ENCODE results near the gene PABPN1L. TPM values are rescaled to one million over a fixed set of nuclear protein-coding genes. Genes with fewer than 3 reads are reported as not detected.

Gene PABPN1L
- total and polyA plus RNA-seq, 2 of the 8 experiments (the other 6 are each of a cell fraction or from before 2014, with no cell fraction given): not detected

- DNase-seq (ENCODE audit: low read depth in 1 of 2, low spot score in 2 of 2) (no peak), FAIRE-seq (no peak)
- H3K56ac ChIP-seq (replicated peaks; ENCODE audit: insufficient read length, low read depth, low read length): no peak overlapping the region
- H3K14ac ChIP-seq (ENCODE audit: insufficient read length): no peak overlapping the region
- peaks cover 0 to 4% of the 10 kb centered on the region in 2 experiments for H4K20me1 ChIP-seq (replicated peaks in 1 of 2; ENCODE audit: control insufficient read depth in 1 of 2, insufficient read depth in 2 of 2, low read length in 2 of 2)
- peaks cover 0 to 9% (median 6%) of the 10 kb centered on the region in 4 experiments; a peak in 4 of 7 replicates for H3K4me1 ChIP-seq (replicated peaks in 1 of 4; ENCODE audit: control insufficient read depth in 3 of 4, insufficient read depth in 4 of 4, low read length in 3 of 4)
- H4K91ac ChIP-seq (replicated peaks; ENCODE audit: insufficient read length, low read length): no peak overlapping the region
- 93% methylated on average over 11 of the region's 11 CpGs; no CpG with 5 or more reads in 1 of the 2 experiments for WGBS, 2 experiments (ENCODE audit: extremely low coverage in 1 of 2, insufficient coverage in 1 of 2, insufficient read length in 1 of 2, insufficient replicate concordance in 2 of 2, low coverage in 1 of 2, low lambda C conversion rate in 2 of 2, missing lambda C conversion rate in 1 of 2)
- H2AK5ac ChIP-seq (ENCODE audit: low read depth, low read length): no peak overlapping the region
- no peaks in the 10 kb centered on the region for H3K79me2 ChIP-seq (ENCODE audit: control insufficient read depth in 1 of 2, insufficient read depth in 2 of 2, low read length in 2 of 2)
- ChIA-PET CTCF (ENCODE audit: partially characterized antibody) (no interaction called here), POLR2A (ENCODE audit: partially characterized antibody) (interaction anchor here (0.7 kb wide), 1 partner anchor 224 kb away, joined by 3 read pairs; no protein-coding TSS in a partner anchor)
- no peak overlapping the region for H2BK120ac ChIP-seq (replicated peaks; ENCODE audit: low read depth, low read length)
- H3K18ac ChIP-seq (ENCODE audit: extremely low read depth, low read length): no peak overlapping the region
- H2BK15ac ChIP-seq (ENCODE audit: low read length): no peak overlapping the region
- H2BK5ac ChIP-seq (ENCODE audit: low read depth, low read length): no peak overlapping the region
- no peaks in the 10 kb centered on the region; the same call in 1 of the 2 replicates for H3K79me1 ChIP-seq (ENCODE audit: low read depth, low read length)
- no peak overlapping the region for H2BK12ac ChIP-seq (ENCODE audit: low read depth, low read length)
- no peaks in the 10 kb centered on the region for H3K9me3 ChIP-seq (ENCODE audit: insufficient read depth in 2 of 2, low read depth in 1 of 2, low read length in 1 of 2)
- H3K27me3 ChIP-seq (replicated peaks in 1 of 4; ENCODE audit: control insufficient read depth in 3 of 4, extremely low read depth in 1 of 4, insufficient read depth in 3 of 4, low read length in 3 of 4): peaks cover 0 to 7% (median 1%) of the 10 kb centered on the region in 4 experiments; a peak in 2 of 7 replicates
- H3K27ac ChIP-seq (ENCODE audit: low read depth, low read length): no peak overlapping the region
- H4K5ac ChIP-seq (ENCODE audit: insufficient read length, low read depth, low read length): no peak overlapping the region
- H3K36me3 ChIP-seq (ENCODE audit: control insufficient read depth in 2 of 4, insufficient read depth in 4 of 4, low read length in 3 of 4): no peaks in the 10 kb centered on the region
- no peak overlapping the region for H3K23ac ChIP-seq (ENCODE audit: insufficient read length)
- H2AFZ ChIP-seq (ENCODE audit: low read length): no peak overlapping the region
- H3K4me3 ChIP-seq (ENCODE audit: extremely low read depth in 1 of 4, insufficient read depth in 2 of 4, low read depth in 3 of 4, low read length in 4 of 4): no peak overlapping the region
- TF ChIP-seq EZH2 (IDR thresholded peaks at IDR 0.05; ENCODE audit: low read depth, low read length, severe bottlenecking) (no peak), ATF2 (IDR thresholded peaks at IDR 0.05; ENCODE audit: low read length) (no peak), SAP30 (IDR thresholded peaks at IDR 0.05; ENCODE audit: insufficient read depth, insufficient replicate concordance, low read length) (no peak), JUN (IDR thresholded peaks at IDR 0.05; ENCODE audit: low read depth, low read length) (no peak), POU5F1 (IDR thresholded peaks at IDR 0.05; ENCODE audit: low read depth, low read length) (no peak), SRF (IDR thresholded peaks at IDR 0.05; ENCODE audit: low read depth, low read length) (no peak), PHF8 (conservative IDR thresholded peaks at IDR 0.05; ENCODE audit: low read depth, low read length) (no peak), CTBP2 (IDR thresholded peaks at IDR 0.05; ENCODE audit: borderline replicate concordance, insufficient read depth, insufficient read length, low read length) (no peak)
- H2BK20ac ChIP-seq (ENCODE audit: low read length): no peak overlapping the region
- H4K8ac ChIP-seq (ENCODE audit: extremely low read depth, insufficient read depth, low read length): no peak overlapping the region
- no peaks in the 10 kb centered on the region; the same call in 1 of the 2 replicates for H3K23me2 ChIP-seq (ENCODE audit: low read depth, low read length)
- H3K4me2 ChIP-seq (ENCODE audit: insufficient read depth in 1 of 2, low read depth in 2 of 2, low read length in 2 of 2): no peak overlapping the region
- H3K4ac ChIP-seq (replicated peaks; ENCODE audit: insufficient read length, low read depth, low read length): no peak overlapping the region
- no peak overlapping the region for H3K9ac ChIP-seq (replicated peaks in 1 of 4; ENCODE audit: extremely low read depth in 1 of 4, low read depth in 3 of 4, low read length in 3 of 4)
These were observed 17.5 kb upstream of the PABPN1L start for GRCh38 chr16:88883946-88884345.

Measured in H1 (cell line).